T-helper 22 cell (primary cell): Measurements from ENCODE around the gene MFSD6L.

ENCODE experiments used
- DNase-seq: peaks from one replicate; pipeline ENCODE4 v3.0.0-alpha.2; 2020; ENCODE audit warnings: low read depth

The MFSD6L gene

DNA sequence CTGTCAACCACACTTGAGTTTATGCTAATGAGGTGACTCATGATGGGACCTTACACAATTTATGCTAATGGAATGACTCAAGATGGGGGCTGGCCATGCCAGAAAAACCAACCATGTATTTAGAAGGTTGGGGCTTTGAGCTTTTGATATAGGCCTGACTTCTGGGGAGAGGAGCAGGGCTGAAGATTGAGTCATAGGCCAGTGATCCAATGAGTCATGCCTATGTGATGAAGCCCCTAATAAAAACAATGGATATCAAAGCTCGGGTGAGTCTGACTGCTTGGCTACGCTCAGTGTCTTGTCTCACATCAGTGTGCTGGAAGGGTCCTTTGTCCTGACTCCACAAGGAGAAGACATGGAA, 7.3 kb downstream of the MFSD6L start:
- DNase-seq = no peak

DNA sequence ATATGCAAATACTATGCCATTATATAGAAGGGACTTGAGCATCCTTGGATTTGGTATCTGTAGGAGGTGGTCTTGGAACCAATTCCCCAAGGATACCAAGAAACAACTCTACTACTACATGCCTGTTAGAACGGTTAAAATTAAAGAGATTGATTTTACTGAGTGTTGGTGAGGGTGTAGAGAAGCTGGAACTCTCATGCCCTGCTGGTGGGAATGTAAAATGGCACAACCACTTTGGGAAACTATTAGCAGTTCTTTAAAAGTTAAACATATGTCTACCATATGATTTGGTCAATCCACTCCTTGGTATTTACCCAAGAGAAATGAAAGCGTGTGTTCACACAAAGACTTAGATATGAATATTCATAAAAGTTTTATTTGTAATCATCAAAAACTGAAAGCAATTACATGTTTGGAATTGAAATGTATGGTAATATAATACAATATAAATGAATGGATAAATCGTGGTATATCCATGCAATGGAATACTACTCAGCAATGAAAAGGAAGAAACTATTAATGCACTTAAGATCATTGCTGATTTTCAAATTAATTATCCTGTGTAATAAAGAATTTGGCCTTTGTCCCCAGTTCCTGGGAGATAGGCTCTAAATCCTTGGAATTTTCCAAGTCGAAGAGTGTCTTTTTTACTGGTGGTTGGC, 7.8 kb downstream of the MFSD6L start:
- no peak for DNase-seq

DNA sequence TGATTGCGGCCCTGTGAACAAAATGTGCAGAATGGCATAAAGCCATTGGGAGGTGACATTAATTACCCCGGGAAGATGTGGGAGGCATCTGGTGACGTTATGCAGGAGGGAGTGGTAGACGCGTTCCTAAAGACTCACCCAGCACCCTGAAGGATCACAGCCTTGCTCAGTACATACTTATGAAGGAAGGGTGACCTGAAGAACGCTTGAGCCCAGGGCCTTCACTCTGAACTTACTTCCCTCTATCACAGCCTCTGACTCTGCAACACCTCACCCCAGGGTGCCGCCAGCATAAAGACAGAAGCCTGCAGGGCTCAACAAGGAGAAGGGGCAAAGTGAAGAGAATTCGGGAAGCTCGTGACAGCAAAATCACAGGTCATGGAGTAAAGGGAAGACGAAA, 9.4 kb downstream of the MFSD6L start:
- no peak for DNase-seq

DNA sequence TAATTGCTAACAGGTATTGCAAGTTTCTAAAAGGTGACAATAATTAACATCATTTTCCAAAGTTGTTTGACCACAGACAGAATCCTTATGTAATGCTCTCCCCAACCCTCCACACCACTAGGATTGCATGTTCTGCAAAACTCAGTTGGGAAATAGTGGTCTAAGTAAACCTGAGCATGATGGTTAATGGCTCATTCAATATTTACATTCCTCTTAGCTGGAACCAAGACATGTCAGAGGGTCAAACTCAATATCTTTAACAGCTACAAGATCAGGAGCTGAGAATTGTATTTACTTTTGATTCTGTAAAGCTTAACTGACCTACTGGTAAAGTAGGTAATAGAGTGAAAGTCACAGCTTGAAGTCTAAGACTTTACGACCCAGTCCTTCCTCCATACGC, 10.2 kb downstream of the MFSD6L start:
- no peak for DNase-seq

DNA sequence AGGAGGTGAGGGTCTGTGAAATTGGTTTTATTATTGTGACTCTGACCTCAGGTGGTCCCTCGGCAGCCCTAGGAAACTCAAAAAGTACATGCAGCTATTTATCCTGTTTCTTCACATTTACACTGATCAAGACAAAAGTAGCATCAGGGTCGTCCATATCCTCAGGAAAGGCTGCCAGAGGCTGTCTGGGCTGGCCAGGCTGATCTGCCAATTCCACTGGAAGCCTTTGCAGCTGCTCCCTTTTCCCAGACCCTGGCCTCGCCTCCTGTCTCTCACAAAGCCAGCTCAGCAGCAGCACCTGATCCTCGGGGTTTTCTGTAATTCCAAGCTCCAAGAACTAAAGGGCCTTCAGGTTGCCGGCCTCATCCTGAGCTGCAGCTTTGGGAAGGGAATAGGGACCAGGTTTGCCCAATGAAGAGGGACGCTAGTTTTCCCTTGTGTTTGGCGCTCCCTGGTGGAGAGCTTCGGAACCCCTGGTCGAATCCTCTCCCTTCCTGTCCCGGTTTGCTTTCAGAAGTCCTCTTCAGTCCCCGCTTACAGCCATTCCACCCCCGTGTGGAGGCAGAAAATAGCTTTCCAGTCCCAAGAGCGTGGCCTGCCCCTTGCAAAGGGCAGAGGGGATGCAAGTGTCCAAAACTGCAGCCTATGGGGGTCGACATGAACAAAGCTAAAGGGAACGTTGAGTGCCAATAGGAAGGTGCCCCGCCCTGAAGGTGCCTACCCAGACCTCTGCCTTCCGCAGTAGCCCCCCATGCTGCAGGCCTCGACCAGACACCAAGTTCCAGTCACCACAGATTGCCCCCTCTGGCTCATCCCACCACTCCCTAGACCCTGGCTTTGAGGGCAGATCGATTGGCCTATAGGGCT, 13.4 kb downstream of the MFSD6L start:
- no peak for DNase-seq

DNA sequence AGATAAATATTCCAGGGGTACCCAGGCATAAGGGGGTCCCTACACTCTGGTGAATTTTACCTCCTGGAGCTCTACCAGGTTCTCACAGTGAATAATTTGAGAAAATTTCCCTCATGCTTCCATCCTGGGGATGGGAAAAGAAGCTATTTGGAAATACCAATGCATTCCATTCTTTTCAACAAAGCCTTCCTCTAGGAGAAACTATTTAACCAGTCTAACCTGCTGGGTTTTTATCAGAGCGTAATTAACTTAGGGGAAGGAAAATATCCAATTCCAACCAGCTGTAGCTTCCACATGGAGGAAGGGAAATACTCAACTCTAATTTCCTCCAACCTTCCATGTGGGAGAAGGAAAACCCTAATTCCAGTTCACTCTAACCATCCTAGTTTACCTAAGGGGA, 17.0 kb downstream of the MFSD6L start:
- no peak for DNase-seq

DNA sequence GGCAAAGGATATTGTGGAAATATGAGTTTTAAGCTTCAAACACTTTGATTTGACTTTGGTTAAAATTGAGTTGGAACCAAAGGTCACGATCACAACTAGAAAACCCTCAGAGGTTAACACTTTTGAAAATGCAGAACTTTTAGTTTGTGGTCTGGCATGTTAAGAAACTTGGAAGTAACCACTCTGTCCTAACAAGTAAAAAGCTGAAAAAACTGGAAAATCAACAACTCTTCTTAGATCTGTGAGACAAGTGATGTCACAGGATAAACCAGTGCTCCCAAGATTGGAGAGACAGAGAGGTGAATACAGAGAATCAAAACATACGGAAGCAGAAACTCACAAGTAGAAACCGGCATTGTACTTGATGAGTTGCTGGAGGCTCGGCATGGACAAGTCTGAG, 17.4 kb downstream of the MFSD6L start:
- no peak for DNase-seq

DNA sequence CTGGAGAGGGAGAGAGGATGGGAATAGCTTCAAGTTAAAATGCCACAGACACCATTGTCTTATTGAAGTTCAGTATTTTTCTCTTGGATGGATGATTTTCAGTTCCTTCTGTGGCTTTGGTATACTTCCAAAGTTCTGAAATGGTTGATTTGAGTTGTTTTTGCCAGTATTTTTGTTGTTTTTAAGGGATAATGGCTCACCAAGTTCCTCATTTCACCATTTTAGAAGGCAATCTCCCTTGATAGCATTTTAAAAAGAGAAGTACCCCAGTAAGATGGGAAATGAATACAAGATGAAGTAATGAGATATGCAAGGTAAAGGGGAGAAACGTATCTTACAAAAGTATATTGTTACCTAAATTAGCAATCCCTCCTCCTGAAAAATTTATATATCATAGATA, 22.3 kb downstream of the MFSD6L start:
- DNase-seq = no peak

DNA sequence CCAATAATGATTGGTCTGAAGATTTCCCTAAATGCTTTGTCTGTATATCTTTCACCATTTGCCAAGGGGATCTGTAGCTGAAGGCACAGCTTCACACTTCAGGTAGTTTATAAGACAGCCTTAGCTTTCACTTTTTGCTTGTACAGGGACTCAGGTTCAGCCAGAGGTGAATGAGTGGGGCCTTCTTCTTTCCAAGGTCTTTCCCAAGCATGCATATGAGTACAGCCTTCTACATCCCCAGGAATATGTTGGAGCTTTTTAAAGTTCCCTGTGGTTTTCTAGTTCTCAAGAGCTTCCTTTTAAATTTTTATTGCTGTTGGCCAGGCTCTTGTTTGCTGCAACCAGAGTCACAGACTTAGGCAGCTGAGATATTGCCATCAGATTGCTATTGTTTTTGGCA, 22.9 kb downstream of the MFSD6L start:
- DNase-seq = no peak

DNA sequence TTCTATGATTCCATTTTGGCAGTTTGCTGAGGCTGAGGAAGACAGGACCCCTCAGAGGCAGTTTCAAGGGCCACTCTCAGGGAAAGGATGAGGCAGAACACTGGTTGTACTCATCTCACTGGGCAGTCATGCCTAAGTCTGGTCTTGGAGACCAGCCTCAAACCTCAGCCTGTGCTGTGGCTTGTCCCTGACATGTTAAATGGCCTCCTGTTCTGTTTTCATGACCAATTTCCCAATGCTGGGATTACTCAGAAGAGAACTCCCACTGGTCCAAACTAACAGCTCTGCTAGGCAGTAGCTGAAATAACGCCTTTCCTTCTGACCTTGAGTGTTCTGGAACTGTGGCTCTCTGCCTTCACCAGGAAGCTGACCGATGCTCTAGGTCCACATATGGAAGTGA, 32.4 kb downstream of the MFSD6L start:
- DNase-seq = no peak

DNA sequence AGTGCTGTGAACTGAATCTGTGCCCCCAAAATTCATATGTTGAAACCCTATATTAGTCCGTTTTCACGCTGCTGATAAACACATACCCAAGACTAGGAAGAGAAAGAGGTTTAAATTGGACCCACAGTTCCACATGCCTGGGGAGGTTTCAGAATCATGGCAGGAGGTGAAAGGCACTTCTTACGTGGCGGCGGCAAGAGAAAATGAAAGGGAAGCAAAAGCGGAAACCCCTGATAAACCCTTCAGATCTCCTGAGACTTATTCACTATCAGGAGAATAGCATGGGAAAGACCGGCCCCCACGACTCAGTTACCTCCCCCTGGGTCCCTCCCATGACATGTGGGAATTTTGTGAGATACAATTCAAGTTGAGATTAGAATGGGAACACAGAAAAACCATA, 37.2 kb downstream of the MFSD6L start:
- no peak for DNase-seq

DNA sequence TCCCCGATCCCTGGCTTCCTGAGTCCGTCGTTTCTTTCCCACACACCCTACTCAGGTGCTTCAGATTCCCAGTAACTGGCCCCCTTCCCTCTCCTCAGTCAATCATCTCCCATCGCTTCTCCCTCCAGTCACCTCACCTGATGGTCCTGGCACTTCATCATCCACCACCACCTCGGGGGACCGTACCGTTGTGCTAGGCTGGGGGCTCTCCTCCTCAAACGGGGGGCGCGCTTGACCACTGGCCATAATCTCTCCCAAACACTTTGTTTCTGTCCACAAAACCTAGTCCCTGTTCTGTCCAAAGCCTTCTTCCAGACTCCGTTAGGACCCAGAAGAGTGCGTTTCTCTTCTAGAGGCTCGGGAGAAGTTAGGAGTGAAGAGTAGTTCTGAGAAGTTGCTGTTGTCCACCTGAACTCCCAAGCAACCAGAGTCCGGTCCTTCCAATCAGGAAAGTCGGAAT, 41.0 kb downstream of the MFSD6L start, which contains the start of gene SPDYE4:
SPDYE4 (minus strand) TSS at position 410 of the 460 bp plus-strand sequence; CDS start at position 246, 164 bp downstream.
- DNase-seq = no peak

DNA sequence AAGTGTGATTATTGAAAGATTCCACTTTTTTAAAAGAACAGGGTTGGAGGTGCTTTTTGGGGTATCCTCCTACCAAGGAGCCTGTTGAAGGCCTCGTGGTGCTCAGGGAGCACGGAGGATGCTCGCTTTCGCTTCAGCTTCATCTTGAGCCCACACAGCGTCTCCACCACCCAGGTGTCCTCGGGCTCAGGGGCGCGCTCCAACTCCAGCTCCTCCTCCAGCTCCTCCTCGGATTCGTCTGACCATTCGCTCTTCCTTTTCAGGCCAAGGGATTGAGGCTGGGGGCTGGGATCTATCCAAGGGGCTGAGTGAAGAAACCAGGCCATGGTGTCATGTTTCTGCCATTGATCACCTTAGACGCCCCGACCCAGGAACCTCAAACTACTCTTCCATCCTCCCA, 42.0 kb downstream of the MFSD6L start:
- no peak for DNase-seq

DNA sequence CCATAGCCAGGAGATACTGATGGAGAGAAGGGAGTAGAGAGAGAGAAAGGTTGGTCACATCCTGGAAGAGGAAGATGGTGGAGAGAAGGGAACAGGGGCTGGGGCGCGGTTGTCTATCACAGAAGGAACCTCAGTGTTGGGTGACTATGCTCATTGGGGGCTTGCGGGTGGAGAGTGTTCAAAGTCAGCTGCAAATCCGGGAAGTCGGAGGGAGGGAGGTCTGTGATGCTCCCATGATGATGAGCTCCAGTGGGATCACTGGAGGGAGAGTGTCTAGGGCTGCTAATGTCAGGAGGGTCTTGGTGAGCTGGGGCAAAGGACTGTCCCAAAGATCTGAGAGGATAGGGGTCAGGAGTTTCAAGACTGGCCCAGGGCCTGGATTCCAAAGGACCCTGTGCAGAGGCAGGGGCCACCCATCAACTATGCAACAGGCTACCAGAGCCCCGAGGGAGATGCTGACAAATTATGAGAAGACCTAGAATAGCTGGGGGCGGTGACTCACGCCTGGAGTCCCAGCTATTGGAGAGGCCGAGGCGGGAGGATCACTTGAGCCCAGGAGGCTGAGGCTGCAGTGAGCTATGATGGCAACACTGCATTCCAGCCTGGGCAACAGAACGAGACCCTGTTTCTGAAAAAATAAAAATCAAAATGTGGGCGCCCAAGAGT, 43.4 kb downstream of the MFSD6L start:
- DNase-seq = no peak

DNA sequence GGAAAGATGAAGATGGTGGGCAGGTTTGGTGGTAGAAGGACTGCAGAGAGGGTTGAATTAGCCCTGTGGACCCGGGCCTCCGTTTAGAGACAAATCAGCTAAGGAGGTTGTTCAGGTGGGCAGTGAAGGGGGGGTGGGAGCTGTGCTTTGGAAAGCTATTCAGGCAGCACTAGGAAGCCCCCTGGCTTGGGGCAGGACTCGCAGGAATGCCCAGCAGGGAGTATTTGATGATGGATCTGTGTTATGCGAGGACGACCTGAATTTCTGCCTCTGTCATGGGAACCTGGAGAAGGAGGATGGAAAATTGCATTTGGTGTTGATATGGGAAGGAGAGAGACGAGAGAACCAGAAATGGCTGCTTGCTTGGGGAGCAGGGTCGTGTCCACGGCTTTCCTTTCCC, 44.3 kb downstream of the MFSD6L start:
- no peak for DNase-seq

DNA sequence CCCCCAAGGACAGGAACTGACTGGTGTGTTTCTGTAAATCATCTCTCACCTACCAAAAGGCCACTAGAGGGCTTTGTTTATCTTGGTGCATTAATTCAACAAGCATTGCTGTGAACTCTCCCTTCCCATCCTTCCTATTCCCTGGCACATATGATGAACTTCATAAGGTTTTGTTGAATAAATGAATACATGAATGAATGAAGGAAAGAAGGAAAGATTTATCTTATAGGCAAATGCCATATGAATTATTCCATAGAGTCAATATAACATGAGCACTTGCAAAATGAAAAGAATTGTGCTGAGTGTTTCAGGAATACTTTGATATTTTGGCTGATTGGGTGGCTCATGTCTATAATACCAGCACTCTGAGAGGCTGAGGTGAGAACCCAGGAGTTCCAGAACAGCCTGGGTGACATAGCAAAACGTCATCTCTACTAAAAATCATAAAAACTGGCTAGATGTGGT, 45.2 kb downstream of the MFSD6L start:
- DNase-seq = no peak

DNA sequence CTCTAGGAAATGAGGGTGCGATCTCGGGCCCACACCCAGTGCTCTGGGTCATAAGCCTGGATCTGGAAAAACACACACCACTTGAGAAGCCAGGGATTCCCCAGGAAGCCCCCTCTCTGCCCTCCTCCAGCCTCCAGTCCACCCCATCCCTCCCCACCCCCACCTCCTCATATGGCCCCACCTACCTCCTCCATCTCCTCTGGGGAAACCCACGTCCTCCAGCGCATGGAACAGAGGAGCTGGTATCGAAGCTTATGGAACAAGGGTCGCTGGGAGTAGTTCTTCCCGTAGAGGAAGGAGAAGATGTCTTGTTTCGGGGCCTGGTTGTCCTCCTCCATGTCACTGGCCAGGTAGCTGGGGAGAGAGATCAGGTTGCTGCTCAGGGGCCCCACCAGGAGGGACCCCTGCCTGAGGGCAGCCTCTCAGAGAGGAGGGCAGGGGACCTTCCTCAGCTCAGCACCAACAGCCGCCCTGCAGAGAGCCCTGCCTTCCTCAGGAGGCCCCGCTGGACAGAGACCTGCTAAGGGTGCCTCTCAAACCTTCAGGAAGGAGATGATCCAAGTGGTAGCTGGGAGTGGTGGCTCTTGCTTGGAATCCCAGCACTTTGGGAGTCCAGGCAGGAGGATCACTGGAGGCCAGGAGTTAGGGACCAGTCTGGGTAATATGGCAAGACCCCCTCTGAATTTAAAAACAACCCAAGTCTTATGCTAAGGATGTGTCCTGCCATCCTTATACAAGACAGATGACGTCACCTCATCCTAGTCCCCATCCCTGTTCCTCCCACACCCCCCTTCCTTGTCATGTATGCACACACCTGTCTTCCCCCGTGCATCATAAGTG, 45.8 kb downstream of the MFSD6L start:
- no peak for DNase-seq

DNA sequence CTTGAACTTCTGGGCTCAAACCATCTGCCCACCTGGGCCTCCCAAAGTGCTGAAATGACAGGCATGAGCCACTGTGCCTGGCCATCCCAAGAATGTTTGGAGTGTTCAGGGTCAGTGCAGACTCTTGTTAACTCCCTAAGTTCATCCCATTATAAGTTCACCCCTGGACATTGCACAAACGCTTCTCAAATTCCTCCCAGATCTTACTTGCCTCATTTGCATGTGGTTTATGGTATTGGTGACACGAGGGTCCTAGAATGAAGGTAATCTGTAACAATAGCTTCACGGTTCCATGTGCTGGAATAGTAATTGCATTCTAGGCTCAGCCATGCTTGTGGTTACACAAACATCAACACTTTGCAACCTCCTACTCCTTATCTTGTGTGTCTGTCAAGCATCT, 49.5 kb downstream of the MFSD6L start:
- no peak for DNase-seq

DNA sequence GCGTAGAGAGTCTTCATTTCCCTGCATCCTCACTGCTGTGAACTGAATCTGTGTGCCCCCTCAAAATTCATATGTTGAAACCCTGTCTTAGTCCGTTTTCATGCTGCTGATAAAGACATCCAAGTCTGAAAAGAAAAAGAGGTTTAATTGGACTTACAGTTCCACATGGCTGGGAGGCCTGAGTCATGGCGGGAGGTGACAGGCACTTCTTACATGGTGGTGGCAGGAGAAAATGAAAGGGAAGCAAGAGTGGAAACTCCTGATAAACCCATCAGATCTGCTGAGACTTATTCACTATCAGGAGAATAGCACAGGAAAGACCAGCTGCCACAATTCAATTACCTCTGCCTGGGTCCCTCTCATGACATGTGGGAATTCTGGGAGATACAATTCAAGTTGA, 51.4 kb downstream of the MFSD6L start:
- no peak for DNase-seq
